ENCODE measurements around the gene VIP.
"Not testable (repeated sequence)": the region's sequence is repeated elsewhere in the genome, so short reads cannot be mapped to it uniquely, and the experiment has no call there.

VIP gene

DNA sequence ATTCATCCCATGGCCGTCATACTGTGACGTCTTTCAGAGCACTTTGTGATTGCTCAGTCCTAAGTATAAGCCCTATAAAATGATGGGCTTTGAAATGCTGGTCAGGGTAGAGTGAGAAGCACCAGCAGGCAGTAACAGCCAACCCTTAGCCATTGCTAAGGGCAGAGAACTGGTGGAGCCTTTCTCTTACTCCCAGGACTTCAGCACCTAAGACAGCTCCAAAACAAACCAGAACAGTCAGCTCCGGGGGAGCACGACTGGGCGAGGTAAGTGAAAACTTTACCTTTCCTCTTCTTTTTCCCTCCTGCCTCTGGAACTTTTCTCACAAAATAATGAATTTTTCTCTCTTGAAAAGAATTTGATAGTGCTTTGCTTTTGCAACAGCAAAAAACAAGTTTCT, at the start of gene VIP:
Gene VIP, plus strand, starts transcription at position 104 of the 400 bp plus-strand sequence. CDS start 1,381 bp downstream, outside the sequence.
- DNase-seq, result no peak

DNA sequence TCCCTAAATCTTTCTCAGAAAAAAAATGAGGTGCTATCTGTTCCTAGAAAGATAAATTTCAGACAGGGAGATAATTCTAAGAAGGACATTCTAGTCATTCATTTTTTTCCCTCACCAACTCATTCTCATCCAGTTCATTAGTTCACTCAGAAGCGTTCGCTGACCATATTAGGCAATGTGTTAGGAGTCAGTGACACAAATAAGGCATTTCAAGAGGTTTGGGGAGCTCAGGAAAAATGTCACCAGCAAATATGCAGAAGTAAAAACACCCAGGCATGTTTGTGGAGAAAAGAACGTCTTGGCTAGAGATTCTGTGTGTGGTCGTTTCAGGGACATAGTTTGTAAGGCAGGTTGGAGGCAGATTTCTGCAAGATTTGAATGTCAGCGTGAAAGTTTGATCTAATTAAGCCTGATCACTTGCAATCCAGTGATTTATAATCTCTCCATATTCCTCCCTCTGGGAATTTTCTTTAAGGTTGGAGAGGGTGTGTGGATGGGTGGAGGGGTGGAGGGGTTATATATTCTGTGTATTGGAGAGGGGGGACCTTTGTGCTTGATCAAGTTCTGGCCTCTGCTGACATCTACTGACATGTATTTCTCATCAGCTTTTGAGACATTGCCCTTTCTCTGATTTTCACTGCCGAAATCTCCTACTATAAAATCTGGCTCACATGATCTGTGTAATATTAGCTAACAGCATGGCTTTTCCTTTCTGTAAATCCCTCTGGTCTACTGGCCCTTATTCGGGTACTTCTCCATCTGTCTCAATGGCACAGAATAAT, 49.3 kb upstream of the VIP start:
- DNase-seq, result no peak

DNA sequence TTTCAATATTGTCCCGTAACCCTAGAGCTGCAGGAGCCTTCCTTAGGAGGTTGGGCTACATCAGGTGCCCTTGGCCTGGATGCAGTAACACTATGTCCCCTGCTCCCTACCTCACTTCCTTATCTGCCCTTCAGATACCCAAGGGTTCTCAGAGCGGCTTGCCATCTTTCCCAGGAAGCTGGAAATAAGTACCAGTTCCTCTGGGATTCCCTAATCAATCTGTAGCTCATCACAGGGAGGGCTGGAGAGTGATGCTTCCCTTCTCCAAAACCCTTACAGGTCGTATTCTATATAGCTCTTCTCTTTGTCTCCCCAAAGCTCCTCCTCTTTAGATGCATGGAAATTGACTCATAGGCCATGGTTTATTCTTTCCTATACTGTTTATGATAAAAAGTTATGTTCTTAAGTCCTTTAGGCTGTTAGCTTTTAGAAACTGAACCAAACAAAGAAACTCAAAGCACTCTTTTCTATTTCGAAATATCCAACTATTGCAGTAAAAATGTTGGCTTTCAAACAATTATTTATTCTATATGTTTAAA, 48.7 kb upstream of the VIP start:
- no peak for DNase-seq

DNA sequence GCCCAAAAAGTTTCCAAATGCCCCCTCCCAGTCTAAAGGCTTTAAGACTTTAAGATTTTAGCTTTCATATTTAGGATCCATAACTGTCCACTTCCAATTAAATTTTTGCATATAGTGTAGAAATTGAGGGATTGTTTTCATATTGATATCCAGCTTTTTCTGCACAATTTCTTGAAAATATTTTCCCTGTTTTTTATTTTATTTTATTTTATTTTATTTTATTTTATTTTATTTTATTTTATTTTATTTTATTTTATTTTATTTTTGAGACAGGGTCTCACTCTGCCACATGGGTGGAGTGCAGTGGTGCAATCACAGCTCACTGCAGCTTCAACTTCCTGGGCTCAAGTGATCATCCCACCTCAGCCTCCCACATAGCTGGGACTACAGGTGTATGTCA, 46.8 kb upstream of the VIP start:
- DNase-seq, result not testable (repeated sequence)

DNA sequence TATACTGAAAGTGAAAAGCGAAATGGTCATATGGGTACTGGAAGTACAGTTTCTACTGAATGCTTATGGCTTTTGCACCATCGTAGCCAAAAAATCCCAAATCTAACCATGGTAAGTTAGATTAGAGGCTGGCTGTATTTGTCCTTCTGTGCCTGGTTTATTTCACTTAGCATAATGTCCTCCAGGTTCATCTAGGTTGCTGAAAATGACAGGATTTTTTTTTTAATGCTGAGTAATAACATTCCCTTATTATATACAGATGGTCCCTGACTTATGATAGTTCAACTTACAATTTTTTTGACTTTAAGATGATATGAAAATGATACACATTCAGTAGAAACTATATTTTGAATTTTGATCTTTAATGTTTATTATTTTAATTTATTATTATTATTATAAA, 45.3 kb upstream of the VIP start:
- DNase-seq, result no peak

DNA sequence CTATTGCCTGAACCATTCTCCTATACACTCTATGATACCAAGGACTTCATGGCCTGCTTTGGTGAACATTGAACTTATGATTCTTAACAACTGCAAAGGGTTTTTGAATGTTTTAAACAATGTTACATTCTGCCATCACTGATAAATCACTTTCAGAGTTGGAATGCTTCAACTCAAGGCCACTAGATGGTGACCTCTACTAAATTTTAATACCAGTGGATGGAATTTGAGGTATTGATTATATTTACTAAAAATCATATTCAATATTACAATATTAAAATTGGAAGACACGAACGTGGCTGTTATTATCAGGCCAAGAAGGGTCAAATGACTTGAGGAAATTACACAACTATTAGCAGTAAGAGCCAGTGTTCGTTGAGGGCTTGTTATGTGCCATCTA, 34.3 kb upstream of the VIP start:
- no peak for DNase-seq

DNA sequence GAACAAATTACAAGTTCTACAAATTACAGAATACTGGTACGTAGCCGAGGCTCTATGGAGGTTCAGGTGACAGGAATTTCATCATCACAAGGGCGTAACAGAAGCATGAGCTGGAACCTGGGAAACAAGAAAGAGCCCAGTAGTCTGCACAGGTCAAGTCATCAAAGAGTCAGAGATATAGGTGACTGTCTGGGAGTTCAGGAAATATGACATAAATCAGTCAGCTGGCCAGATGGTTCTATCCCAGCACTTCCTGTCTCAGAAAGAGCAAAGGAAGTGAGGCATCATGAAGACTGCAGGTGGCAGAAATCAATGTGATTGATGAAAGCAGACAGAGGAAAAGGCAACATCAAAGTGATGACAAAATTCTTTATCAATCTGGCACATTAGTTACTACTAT, 29.6 kb upstream of the VIP start:
- no peak for DNase-seq

DNA sequence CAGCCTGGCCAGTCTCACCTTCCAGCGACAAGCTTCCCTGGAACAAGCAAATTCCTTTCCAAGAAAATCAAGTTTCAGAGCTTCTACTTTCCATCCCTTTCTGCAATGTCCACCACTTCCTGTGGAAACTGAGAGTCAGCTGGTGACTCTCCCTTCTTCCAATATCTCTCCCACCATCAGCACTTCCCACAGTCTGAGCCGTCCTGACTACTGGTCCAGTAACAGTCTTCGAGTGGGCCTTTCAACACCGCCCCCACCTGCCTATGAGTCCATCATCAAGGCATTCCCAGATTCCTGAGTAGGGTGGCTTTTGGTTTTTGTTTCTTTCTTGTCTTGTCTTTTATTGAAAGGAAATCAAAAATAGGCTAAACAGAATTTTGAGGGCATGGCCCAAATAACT, 28.6 kb upstream of the VIP start:
- DNase-seq, result no peak

DNA sequence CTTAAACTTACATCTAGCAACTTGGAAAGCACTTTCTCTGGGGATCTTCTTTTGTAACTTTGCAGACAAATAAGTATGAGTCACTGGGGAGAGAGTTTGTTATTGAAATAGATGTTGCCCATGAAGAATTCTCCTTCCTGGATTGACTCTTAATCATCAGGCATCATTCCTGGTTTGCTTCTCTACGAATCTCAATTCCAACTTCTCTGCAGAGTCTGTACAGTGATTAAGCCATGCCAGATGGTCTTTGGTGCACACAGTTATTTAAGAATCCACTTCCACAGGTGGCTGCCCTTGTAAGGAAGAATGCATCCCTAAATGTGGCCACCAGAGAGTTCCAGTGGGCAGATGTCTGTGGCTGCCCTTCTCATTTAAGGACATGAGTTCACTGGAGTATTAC, 27.2 kb upstream of the VIP start:
- no peak for DNase-seq

DNA sequence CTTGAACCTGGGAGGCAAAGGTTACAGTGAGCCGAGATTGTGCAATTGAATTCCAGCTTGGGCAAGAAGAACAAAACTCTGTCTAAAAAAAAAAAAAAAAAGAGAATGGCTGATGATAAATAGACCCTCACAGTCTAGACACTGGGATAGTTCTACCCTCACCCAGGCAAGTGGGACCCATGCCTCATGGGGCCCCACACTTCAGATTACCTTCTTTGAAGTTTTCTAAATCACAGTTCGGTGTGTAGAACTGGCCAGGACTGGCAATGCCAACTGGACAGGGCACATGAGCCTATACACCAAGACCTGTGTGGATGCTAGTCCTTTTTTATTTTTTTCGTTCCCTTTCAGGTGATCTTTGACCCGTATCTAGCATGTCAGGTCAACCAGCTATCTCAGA, 24.3 kb upstream of the VIP start:
- DNase-seq, result no peak

DNA sequence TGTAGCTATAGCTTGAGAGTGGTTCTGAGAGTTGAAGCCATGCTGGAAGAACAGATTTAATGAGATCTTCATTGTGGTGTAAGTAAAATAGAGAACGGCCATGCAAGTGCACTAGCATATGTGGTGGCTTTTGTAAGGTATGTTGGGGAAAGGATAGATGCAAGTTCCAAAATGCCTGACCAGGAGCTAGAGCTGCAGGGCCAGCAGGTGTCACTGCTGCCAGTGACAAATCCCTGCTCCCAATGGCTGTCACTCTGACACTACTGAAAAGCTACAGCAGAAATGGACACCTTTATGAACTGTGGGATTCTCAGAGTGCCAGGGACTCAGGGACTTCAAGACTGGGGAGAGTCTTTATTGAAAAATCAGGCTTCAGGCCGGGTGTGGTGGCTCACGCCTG, 23.1 kb upstream of the VIP start:
- no peak for DNase-seq

DNA sequence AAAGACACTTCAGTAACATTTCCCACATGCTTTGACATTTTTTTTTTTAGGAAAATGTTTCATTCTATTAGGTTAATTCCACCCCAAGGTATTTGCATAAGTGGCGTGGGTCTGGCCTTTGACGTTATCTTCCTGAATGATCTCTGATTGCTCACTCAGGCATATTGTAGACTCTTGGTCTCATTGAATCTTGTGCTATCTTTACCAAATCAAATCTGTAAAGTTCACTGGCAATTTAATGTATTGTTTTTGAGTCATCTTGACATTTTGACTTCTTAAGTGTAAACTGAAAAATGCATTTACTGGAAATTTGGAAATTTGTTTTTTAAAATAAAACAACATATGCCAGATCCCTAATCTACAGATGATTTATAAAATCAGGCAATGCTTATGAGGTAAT, 16.0 kb upstream of the VIP start:
- DNase-seq, result no peak

DNA sequence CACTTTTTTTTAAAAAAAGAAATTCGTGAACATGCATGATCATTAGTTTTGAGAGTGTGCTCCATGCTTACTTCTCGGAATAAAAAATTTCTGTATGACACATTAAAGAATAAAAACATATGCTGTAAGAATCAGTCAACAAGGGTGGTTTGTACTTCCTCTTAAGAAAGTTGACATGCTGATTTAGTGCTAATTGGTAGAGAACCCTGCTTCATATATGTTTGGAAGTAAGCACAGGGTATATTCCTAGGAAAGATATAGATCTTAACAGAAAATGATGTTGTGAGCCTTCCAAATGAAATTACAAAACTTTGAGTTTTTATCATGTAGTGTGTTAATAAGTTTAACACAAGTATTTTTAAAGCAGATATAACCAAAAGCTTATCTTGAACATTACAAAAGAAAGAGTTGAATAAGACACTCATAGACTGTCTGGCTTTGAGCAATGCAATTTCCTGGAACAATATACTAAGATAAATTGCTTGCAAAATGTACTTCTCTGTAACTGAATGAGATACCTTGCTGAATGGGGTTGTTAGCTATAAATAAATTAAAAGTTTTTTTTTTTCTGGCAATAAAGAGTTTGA, 13.8 kb upstream of the VIP start:
- DNase-seq, result no peak

DNA sequence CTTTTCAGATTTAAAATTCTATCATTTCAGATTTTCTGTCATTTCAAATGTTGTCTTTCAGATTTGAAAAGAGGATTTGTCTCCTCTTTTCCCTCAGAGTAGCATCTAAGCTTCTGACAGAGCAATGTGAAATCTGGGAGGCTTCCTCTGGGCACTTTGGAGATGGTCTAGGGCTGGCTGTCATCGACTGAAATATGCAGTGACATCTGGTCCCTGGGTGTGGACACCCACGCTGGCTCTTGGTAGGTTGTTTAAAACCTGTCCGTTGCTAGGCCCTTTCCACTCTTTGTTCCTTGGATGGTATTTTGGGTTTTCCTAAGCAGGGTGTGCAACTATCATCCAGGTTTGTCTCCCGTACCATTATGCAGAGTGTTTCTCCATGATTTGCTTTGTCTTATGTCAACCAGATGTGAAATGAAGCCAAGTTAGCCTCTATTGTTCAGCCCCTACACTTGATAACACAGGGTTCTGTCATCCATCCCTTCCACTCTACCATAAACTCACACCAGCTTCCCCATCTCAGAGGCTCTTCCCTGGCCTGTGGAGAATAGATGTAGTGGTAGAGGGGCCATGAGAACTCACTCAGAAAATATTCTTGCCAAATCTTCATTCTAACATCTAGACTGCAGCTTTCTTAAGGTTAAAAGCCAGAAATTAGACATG, 5.0 kb upstream of the VIP start:
- no peak for DNase-seq

DNA sequence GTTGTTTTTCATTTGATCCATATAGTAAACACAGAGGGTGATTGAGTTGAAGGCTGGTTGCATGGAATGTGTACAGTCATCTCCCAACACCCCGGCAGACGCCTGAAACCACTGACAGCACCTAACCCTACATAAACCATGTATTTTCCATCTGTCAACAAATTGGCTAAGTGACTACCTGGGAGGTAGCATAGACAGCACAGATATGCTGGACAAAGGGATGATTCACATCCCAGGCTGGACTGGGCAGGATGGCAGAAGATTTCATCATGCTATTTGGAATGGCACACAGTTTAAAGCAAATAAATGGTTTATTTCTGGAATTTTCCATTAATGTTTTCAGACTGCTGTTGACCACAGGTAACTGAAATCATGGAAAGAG, 4.4 kb upstream of the VIP start:
- no peak for DNase-seq

DNA sequence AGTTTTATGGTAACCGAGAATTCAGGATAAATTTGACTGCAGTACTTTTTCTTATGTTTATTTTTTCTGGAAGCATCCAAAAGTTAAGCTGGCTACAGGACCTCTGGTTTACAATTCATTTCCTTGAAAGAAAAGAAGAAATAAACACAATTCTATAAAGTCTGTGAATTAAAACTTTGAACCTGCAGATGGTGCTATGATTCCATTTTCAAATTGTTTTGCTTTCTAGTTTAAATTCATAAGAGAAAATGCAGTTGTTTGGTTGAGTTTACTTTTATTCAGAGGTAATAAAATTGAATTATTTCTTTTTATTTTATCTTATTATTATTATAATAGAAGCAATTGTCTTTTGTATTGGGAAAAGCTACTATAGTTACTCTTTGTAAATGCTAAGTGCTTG, 1.8 kb upstream of the VIP start:
- no peak for DNase-seq

DNA sequence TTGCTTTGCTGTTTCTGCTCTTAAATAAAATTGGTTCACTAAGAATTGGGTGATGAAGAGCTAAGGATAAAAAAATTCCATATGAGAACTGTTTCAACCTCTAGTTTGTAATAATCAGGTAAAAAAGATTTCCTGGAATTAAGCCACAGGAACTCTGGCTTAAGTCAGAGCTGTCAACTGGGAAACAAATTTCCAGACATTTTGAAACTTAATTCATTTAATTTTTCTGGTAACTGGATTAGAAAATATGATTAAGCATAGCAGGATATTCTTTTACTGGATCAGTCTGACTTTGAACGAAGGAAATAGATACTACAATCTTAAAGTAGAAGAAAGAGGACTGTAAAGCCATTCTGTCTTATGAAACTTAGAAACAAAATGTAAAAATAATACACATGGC, 1.3 kb upstream of the VIP start:
- DNase-seq, result no peak

DNA sequence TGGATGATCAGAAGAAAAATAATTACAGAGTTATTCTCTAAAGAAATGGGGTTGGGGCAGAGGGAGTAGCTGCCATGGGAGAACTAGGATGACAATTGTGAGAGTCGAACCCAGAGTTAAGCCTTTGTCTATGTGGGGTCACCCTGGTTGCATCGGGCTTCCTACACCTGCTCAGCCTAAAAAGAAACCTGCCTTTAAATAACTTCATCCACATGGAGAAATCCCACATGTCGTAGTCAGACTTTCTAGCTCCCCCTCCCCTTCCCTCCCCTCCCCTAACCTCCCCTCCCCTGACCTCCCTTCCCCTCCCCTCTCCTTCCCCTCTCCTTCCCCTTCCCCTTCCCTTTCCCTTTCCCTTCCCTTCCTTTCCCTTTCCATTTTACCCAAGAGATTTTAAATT, 14.7 kb downstream of the VIP start:
- no peak for DNase-seq

DNA sequence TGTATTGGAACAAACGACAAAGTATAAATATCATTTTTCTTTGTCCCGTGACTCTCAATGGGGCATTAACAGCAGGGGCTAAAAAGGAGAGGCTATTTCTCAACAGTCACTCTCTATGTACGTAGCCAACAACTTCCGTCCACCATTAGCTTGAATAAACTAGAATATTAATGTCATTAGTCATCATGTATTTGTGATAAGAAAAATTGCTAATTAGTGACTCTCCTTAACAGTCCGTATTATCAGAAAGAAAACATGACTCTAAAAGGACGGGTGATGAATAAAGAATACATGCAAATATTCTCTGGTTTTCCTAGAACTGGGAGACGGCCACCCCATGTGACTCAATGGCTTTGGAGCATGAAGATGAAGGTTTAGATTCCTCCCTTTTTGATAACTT, 18.6 kb downstream of the VIP start:
- no peak for DNase-seq

DNA sequence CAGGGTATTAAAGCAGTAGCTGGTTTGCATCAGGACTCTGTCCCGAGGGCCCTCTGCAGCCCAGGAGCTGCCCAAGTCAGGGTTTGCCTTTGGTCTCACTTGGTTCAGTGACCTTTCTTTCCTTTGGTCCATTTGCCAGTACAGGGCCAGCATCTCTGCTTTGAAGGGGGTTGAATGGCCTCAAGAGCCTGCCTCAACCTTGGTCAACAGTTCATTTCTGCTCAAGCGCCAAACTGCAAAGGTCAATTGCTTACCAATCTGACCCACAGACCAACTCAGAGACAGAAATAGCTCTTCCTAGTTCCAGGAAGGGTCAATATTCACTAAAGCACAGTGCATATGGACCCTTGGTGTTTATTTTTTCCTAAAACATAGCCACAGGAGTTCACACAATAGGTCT, 19.4 kb downstream of the VIP start:
- no peak for DNase-seq

DNA sequence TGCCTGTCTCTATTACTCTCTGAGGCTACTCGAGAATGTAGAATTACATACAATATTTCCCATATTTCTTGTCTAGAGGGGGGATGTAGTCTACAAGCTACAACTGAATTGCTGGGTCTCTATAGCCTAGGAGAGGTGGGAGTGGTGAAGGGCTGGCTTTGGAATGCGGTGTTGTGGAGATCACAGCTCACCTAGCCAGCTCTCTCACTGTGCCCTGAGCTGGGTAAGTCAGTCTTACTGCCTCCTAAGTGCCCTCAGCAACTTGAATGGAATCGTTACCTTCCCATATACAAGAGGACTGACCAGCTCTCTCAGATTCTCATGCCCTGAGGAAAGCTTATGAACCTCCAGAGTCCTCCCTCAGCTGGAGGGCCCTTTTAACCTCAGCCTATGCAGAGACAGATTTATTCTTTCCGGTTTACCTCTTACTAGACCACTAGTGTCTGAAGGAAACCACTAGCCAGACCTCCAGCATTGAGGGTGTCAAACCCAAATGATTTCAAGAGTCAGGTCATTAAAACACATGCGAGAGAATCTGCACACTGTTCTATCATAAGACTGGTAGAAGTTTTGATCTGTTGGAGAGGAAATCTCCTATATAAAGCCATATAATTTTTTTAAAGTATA, 20.6 kb downstream of the VIP start:
- DNase-seq, result no peak

DNA sequence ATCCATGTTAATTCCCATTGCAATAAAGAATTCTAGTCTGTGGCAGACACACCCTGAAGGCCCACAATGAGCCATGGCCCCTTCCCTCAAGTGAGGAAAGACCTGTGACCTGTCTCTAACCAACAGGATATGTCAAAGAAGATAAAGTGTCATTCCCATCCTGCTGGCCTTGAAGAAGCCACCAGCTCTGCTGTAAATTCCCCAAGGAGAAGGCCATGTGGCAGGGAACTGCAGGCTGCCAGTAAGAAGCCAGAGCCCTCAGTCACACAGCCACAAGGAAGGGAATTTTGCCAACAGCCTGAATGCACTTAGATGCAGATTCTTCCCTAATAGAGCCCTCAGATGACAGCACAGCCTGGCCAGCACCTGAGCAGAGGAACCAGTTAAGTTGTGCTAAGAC, 24.8 kb downstream of the VIP start:
- no peak for DNase-seq

DNA sequence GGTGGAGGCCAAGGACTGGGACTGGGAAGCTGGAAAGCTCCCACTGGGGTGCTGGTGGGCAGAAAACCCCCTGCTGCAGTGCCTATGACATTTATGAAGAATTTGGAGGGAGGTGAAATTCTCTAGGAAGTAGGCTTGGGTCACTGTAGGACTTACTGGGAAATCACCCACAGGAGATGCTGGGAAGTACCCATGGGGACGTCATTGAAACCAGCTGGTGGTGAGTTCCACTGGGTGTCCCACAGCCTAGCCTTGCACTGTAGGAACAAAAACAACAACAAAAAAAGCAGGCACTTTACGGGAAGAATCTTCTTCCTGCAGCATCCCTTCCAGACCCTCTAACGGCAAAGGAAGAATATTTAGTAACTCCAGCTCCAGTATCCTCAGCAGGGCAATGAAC, 26.2 kb downstream of the VIP start:
- DNase-seq, result no peak
